ENCODE data around the gene PLXND1.

DNA sequence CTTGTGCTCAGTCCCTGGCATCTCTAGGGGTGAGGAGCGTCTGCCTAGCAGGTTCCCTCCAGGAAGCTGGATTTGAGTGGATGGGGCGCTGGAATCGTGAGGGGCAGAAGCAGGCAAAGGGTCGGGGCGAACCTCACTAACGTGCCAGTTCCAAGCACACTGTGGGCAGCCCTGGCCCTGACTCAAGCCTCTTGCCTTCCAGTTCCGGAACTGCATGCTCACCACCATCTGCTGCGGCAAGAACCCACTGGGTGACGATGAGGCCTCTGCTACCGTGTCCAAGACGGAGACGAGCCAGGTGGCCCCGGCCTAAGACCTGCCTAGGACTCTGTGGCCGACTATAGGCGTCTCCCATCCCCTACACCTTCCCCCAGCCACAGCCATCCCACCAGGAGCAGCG, 73.1 kb downstream of the PLXND1 start:
- TF ChIP-seq, protein P1, sequence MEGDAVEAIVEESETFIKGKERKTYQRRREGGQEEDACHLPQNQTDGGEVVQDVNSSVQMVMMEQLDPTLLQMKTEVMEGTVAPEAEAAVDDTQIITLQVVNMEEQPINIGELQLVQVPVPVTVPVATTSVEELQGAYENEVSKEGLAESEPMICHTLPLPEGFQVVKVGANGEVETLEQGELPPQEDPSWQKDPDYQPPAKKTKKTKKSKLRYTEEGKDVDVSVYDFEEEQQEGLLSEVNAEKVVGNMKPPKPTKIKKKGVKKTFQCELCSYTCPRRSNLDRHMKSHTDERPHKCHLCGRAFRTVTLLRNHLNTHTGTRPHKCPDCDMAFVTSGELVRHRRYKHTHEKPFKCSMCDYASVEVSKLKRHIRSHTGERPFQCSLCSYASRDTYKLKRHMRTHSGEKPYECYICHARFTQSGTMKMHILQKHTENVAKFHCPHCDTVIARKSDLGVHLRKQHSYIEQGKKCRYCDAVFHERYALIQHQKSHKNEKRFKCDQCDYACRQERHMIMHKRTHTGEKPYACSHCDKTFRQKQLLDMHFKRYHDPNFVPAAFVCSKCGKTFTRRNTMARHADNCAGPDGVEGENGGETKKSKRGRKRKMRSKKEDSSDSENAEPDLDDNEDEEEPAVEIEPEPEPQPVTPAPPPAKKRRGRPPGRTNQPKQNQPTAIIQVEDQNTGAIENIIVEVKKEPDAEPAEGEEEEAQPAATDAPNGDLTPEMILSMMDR (IDR thresholded peaks at IDR 0.05), result no peak
- TF ChIP-seq POLR2A (IDR thresholded peaks at IDR 0.05), result no peak
